OCI-LY3 (cell line): ENCODE data around the gene IL18R1.

Experiments used
- H2AFZ ChIP-seq: fragments of 200-600, 300-600 bp; shearing (Covaris generic); 2 replicates; pipeline ENCODE4 v1.6.0; 2014; ENCODE audit warnings: antibody characterized with exemption, low read depth, low read length
- H3K27ac ChIP-seq: fragments of 200-600, 300-600 bp; sonication (generic); 2 replicates; pipeline ENCODE4 v1.5.1; 2014; ENCODE audit warnings: mild to moderate bottlenecking, low read length, moderate library complexity, mixed read lengths
- H3K27me3 ChIP-seq: fragments of 200-600, 300-600 bp; sonication (generic); 2 replicates; pipeline ENCODE4 v1.6.1; 2014; ENCODE audit warnings: low read depth, low read length, mixed read lengths
- H3K36me3 ChIP-seq: fragments of 200-600, 300-600 bp; sonication (generic); replicated peaks from 2 replicates; pipeline ENCODE3; 2014; ENCODE audit warnings: low read depth, low read length, mixed read lengths
- H3K4me1 ChIP-seq: fragments of 300-600, 200-600 bp; sonication (generic); 2 replicates; pipeline ENCODE4 v1.6.1; 2014; ENCODE audit warnings: low read length, mixed read lengths
- H3K4me2 ChIP-seq: fragments of 200-600, 300-600 bp; sonication (generic); 2 replicates; pipeline ENCODE4 v1.6.1; 2014; ENCODE audit warnings: low read length, mixed read lengths
- H3K4me3 ChIP-seq: fragments of 300-600, 200-600 bp; sonication (generic); 2 replicates; pipeline ENCODE4 v1.5.1; 2014; ENCODE audit warnings: antibody characterized with exemption, mild to moderate bottlenecking, low read length, moderate library complexity
- H3K79me2 ChIP-seq: fragments of 300-600, 200-600 bp; shearing (Covaris generic); 2 replicates; pipeline ENCODE4 v1.6.1; 2014; ENCODE audit warnings: mild to moderate bottlenecking, low read length, mixed read lengths
- H3K9ac ChIP-seq: fragments of 300-600, 200-600 bp; shearing (Covaris generic); 2 replicates; pipeline ENCODE4 v1.6.0; 2014; ENCODE audit warnings: mild to moderate bottlenecking, low read length, moderate library complexity
- H3K9me3 ChIP-seq: fragments of 200-600, 300-600 bp; shearing (Covaris generic); 2 replicates; pipeline ENCODE4 v1.6.1; 2014; ENCODE audit warnings: low read length, mixed read lengths; ENCODE audit not compliant: insufficient read depth
- H4K20me1 ChIP-seq: fragments of 200-600, 300-600 bp; sonication (generic); 2 replicates; pipeline ENCODE4 v1.6.1; 2016; ENCODE audit warnings: low read length, mixed read lengths; ENCODE audit not compliant: insufficient read depth
- CTCF ChIP-seq: fragments of 200-600, 300-600 bp; sonication (generic); IDR thresholded peaks from 2 replicates; pipeline ENCODE4 v1.5.1; 2014; ENCODE audit warnings: antibody characterized with exemption, low read length, low read depth
- EZH2phosphoT487 ChIP-seq: fragments of 200-600 bp; shearing (Covaris generic); IDR thresholded peaks from 2 replicates; pipeline ENCODE4 v1.6.1; 2018; ENCODE audit warnings: antibody characterized with exemption, mixed run types, low read depth

Gene IL18R1

GRCh38 chr2:102385522-102385921 lies 29.9 kb downstream of the IL18R1 start:
- no peak overlapping the region for H3K4me3 ChIP-seq
- peaks cover 20% of the 10 kb centered on the region for H3K9me3 ChIP-seq
- no peak overlapping the region for H3K9ac ChIP-seq
- no peaks in the 10 kb centered on the region for H3K27me3 ChIP-seq
- no peak overlapping the region for H3K4me2 ChIP-seq
- no peak overlapping the region for H3K27ac ChIP-seq
- H4K20me1 ChIP-seq, result no peaks in the 10 kb centered on the region
- H3K36me3 ChIP-seq, result peaks cover 20% of the 10 kb centered on the region
- TF ChIP-seq CTCF (no peak), EZH2phosphoT487 (no peak)
- H3K4me1 ChIP-seq, result 0 out of 2 replicates have a peak, but pooled peaks cover 4% of the 10 kb centered on the region
- no peaks in the 10 kb centered on the region for H3K79me2 ChIP-seq
- H2AFZ ChIP-seq, result no peak overlapping the region

- no peak overlapping the region for H3K4me2 ChIP-seq
These were observed 30.4 kb downstream of the IL18R1 start for GRCh38 chr2:102386004-102386403.

GRCh38 chr2:102386867-102387541 lies 31.4 kb downstream of the IL18R1 start:
- Histone ChIP-seq H4K20me1 (no peaks in the 10 kb centered on the region), H3K36me3 (peaks cover 20% of the 10 kb centered on the region), H3K9ac (no peak overlapping the region), H3K4me1 (0 out of 2 replicates have a peak, but pooled peaks cover 4% of the 10 kb centered on the region), H3K27ac (no peak overlapping the region), H3K27me3 (no peaks in the 10 kb centered on the region), H3K4me2 (no peak overlapping the region), H3K79me2 (no peaks in the 10 kb centered on the region), H3K4me3 (no peak overlapping the region), H3K9me3 (peaks cover 20% of the 10 kb centered on the region), H2AFZ (no peak overlapping the region)
- TF ChIP-seq EZH2phosphoT487 (no peak), CTCF (no peak)

More at GRCh38 chr2:102386004-102386403, 30.4 kb downstream of the IL18R1 start:
- H3K36me3 ChIP-seq, result peaks cover 20% of the 10 kb centered on the region
- no peak overlapping the region for H2AFZ ChIP-seq
- no peak overlapping the region for H3K27ac ChIP-seq
- H3K9me3 ChIP-seq, result peaks cover 20% of the 10 kb centered on the region
- H3K9ac ChIP-seq, result no peak overlapping the region
- H3K4me3 ChIP-seq, result no peak overlapping the region
- no peak for TF ChIP-seq CTCF
- TF ChIP-seq EZH2phosphoT487, result no peak
- no peaks in the 10 kb centered on the region for H3K27me3 ChIP-seq
- 0 out of 2 replicates have a peak, but pooled peaks cover 4% of the 10 kb centered on the region for H3K4me1 ChIP-seq
- H4K20me1 ChIP-seq, result no peaks in the 10 kb centered on the region
- no peaks in the 10 kb centered on the region for H3K79me2 ChIP-seq

- Histone ChIP-seq H2AFZ (no peak overlapping the region), H3K4me3 (no peak overlapping the region), H3K79me2 (no peaks in the 10 kb centered on the region), H3K27me3 (no peaks in the 10 kb centered on the region), H3K4me1 (0 out of 2 replicates have a peak, but pooled peaks cover 4% of the 10 kb centered on the region), H4K20me1 (no peaks in the 10 kb centered on the region), H3K27ac (no peak overlapping the region), H3K9ac (no peak overlapping the region), H3K36me3 (peaks cover 16% of the 10 kb centered on the region), H3K9me3 (peaks cover 13% of the 10 kb centered on the region), H3K4me2 (no peak overlapping the region)
- TF ChIP-seq EZH2phosphoT487, result no peak
- TF ChIP-seq CTCF, result no peak
These were observed 32.4 kb downstream of the IL18R1 start for GRCh38 chr2:102387763-102388546.
